Loucy (cell line): Measurements from ENCODE around the gene CFH.

ENCODE experiments used
- H2AFZ ChIP-seq: fragments of 200-600 bp; sonication (generic); 2 replicates; pipeline ENCODE4 v1.6.0; 2016; ENCODE audit warnings: antibody characterized with exemption, mild to moderate bottlenecking, low read length, moderate library complexity
- H3F3A ChIP-seq: fragments of 200-600 bp; 2 replicates; pipeline ENCODE4 v1.6.0; 2016; ENCODE audit warnings: antibody characterized with exemption, low read depth, mild to moderate bottlenecking
- H3K27me3 ChIP-seq: fragments of 200-600 bp; sonication (generic); 2 replicates; pipeline ENCODE4 v1.6.1; 2014; ENCODE audit warnings: low read length, mild to moderate bottlenecking; ENCODE audit not compliant: insufficient read depth, poor library complexity, severe bottlenecking
- H3K36me3 ChIP-seq: fragments of 200-600 bp; sonication (generic); 2 replicates; pipeline ENCODE4 v1.6.1; 2016; ENCODE audit warnings: low read length; ENCODE audit not compliant: insufficient read depth
- H3K4me1 ChIP-seq: fragments of 200-600 bp; sonication (generic); 2 replicates; pipeline ENCODE4 v1.5.1; 2014; ENCODE audit warnings: low read length, mild to moderate bottlenecking; ENCODE audit not compliant: insufficient read depth, poor library complexity, severe bottlenecking
- H3K4me2 ChIP-seq: fragments of 200-600 bp; sonication (generic); 2 replicates; pipeline ENCODE4 v1.6.0; 2014; ENCODE audit warnings: antibody characterized with exemption, low read length, low read depth, mild to moderate bottlenecking; ENCODE audit not compliant: poor library complexity, severe bottlenecking
- H3K4me3 ChIP-seq: fragments of 200-600 bp; sonication (generic); 2 replicates; pipeline ENCODE4 v1.5.1; 2014; ENCODE audit warnings: low read length, mild to moderate bottlenecking, mixed read lengths; ENCODE audit not compliant: poor library complexity, severe bottlenecking
- H3K79me2 ChIP-seq: fragments of 200-600 bp; sonication (generic); 2 replicates; pipeline ENCODE4 v1.6.1; 2014; ENCODE audit warnings: low read length; ENCODE audit not compliant: insufficient read depth
- H3K9ac ChIP-seq: fragments of 200-600 bp; sonication (generic); 2 replicates; pipeline ENCODE4 v1.6.0; 2014; ENCODE audit warnings: mild to moderate bottlenecking, low read depth, low read length, moderate library complexity; ENCODE audit not compliant: poor library complexity, severe bottlenecking
- H3K9me2 ChIP-seq: fragments of 200-600 bp; sonication (generic); replicated peaks from 2 replicates; pipeline ENCODE4 v1.6.1; 2016; ENCODE audit warnings: low read depth, low read length, mixed read lengths
- H3K9me3 ChIP-seq: fragments of 200-600 bp; sonication (generic); 2 replicates; pipeline ENCODE4 v1.6.1; 2014; ENCODE audit warnings: mild to moderate bottlenecking, antibody characterized with exemption, low read length, low read depth; ENCODE audit not compliant: insufficient read depth
- H4K20me1 ChIP-seq: fragments of 200-600 bp; sonication (generic); 2 replicates; pipeline ENCODE4 v1.6.0; 2014; ENCODE audit warnings: antibody characterized with exemption, low read length, mild to moderate bottlenecking; ENCODE audit not compliant: insufficient read depth, poor library complexity, severe bottlenecking
- CTCF ChIP-seq: fragments of 200-600 bp; sonication (generic); conservative IDR thresholded peaks from 2 replicates; pipeline ENCODE4 v1.5.1; 2014; ENCODE audit warnings: mild to moderate bottlenecking, antibody characterized with exemption, low read length
- EZH2phosphoT487 ChIP-seq: fragments of 200-600 bp; IDR thresholded peaks from 2 replicates; pipeline ENCODE4 v1.6.1; 2018; ENCODE audit warnings: antibody characterized with exemption, mild to moderate bottlenecking, moderate library complexity, borderline replicate concordance

CFH gene

DNA sequence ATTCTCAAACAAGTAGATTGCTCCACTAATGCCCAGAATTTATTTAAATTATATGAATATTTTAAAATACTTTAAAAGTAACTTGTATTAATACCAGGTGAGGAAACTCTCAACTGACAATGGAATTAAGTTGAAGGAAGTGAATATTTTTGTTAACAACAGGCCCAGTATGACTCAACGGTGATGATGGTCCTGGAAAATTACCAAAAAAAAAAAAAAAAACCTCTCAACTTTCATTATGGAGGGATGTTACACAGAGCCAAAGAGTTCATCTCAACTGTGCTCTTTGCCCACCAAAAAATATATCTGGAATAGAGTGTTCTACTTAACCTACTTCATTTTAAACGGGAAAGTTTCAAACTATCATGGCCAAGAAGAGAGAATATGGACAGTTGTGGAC, 28.3 kb downstream of the CFH start:
- H4K20me1 ChIP-seq = no peaks in the 10 kb centered on the region
- peaks cover under 1% of the 10 kb centered on the region for H3K4me1 ChIP-seq
- no peaks in the 10 kb centered on the region for H3K79me2 ChIP-seq
- H3K9ac ChIP-seq = no peak overlapping the region
- no peaks in the 10 kb centered on the region for H3K36me3 ChIP-seq
- no peaks in the 10 kb centered on the region for H3K27me3 ChIP-seq
- no peaks in the 10 kb centered on the region for H3K9me3 ChIP-seq
- H3F3A ChIP-seq = no peaks in the 10 kb centered on the region
- H2AFZ ChIP-seq = no peak overlapping the region
- no peaks in the 10 kb centered on the region for H3K9me2 ChIP-seq
- TF ChIP-seq CTCF (no peak), EZH2phosphoT487 (no peak)
- no peak overlapping the region for H3K4me2 ChIP-seq
- H3K4me3 ChIP-seq = no peak overlapping the region

DNA sequence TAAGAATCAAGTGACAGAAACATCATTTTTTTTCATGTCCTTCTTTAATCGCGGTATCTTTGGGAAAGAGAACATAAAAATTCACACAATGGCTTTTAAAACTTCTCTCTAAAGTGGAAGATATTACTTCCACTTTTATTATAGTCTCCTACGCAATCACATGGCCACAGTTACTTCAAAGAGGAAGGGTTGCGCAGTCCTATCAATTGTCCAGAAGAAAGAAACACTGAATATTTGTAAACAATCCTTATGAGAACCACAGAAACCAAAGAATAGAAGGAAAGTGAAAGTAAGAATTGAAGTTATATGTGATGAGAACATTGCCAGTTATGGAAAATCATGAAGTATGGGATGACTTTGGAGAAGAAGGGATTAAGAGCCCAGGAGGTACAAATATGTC, 32.6 kb downstream of the CFH start:
- H3K4me3 ChIP-seq = no peak overlapping the region
- no peak overlapping the region for H3K4me2 ChIP-seq
- no peaks in the 10 kb centered on the region for H3K36me3 ChIP-seq

GRCh38 chr1:196685506-196685905, 33.7 kb downstream of the CFH start:
- no peak overlapping the region for H3K9ac ChIP-seq
- no peaks in the 10 kb centered on the region for H4K20me1 ChIP-seq
- H3K36me3 ChIP-seq = no peaks in the 10 kb centered on the region
- H3K9me3 ChIP-seq = no peaks in the 10 kb centered on the region
- H3F3A ChIP-seq = no peaks in the 10 kb centered on the region
- H3K27me3 ChIP-seq = no peaks in the 10 kb centered on the region
- H2AFZ ChIP-seq = no peak overlapping the region
- H3K4me3 ChIP-seq = no peak overlapping the region
- TF ChIP-seq EZH2phosphoT487 = no peak
- TF ChIP-seq CTCF = no peak
- H3K9me2 ChIP-seq = no peaks in the 10 kb centered on the region
- H3K4me1 ChIP-seq = no peaks in the 10 kb centered on the region
- H3K79me2 ChIP-seq = no peaks in the 10 kb centered on the region
- no peak overlapping the region for H3K4me2 ChIP-seq

More for the DNA sequence above, 32.6 kb downstream of the CFH start:
- Histone ChIP-seq H3K4me1 (no peaks in the 10 kb centered on the region), H3K9me2 (no peaks in the 10 kb centered on the region), H3F3A (no peaks in the 10 kb centered on the region), H2AFZ (no peak overlapping the region), H3K27me3 (no peaks in the 10 kb centered on the region), H4K20me1 (no peaks in the 10 kb centered on the region), H3K9me3 (no peaks in the 10 kb centered on the region), H3K9ac (no peak overlapping the region), H3K79me2 (no peaks in the 10 kb centered on the region)
- TF ChIP-seq EZH2phosphoT487 (no peak), CTCF (no peak)
